ENCODE results near the gene LMAN2L.

The LMAN2L gene

GRCh38 chr2:96699021-96699420, 40.8 kb downstream of the LMAN2L start:
- H3K4me1 ChIP-seq (ENCODE audit: control insufficient read depth, insufficient read depth, low read length), result no peaks in the 10 kb centered on the region
- H3K9me3 ChIP-seq (ENCODE audit: control insufficient read depth, insufficient read depth, low read length), result no peaks in the 10 kb centered on the region
- no peak overlapping the region for H3K9ac ChIP-seq (ENCODE audit: low read depth, low read length)
- no peaks in the 10 kb centered on the region for H3K27me3 ChIP-seq (ENCODE audit: control insufficient read depth, insufficient read depth, low read length)
- peaks cover 6% of the 10 kb centered on the region for H3K36me3 ChIP-seq (ENCODE audit: control insufficient read depth, insufficient read depth, low read length)
- H3K4me3 ChIP-seq (ENCODE audit: low read depth, low read length), result no peak overlapping the region

- H3K9me3 ChIP-seq (ENCODE audit: control insufficient read depth, insufficient read depth, low read length), result no peaks in the 10 kb centered on the region
- H3K4me3 ChIP-seq (ENCODE audit: low read depth, low read length), result no peak overlapping the region
- H3K27me3 ChIP-seq (ENCODE audit: control insufficient read depth, insufficient read depth, low read length), result no peaks in the 10 kb centered on the region
- H3K4me1 ChIP-seq (ENCODE audit: control insufficient read depth, insufficient read depth, low read length), result no peaks in the 10 kb centered on the region
- no peak overlapping the region for H3K9ac ChIP-seq (ENCODE audit: low read depth, low read length)
- H3K36me3 ChIP-seq (ENCODE audit: control insufficient read depth, insufficient read depth, low read length), result peaks cover 6% of the 10 kb centered on the region
Measured at GRCh38 chr2:96698221-96698861, 41.5 kb downstream of the LMAN2L start.

DNA sequence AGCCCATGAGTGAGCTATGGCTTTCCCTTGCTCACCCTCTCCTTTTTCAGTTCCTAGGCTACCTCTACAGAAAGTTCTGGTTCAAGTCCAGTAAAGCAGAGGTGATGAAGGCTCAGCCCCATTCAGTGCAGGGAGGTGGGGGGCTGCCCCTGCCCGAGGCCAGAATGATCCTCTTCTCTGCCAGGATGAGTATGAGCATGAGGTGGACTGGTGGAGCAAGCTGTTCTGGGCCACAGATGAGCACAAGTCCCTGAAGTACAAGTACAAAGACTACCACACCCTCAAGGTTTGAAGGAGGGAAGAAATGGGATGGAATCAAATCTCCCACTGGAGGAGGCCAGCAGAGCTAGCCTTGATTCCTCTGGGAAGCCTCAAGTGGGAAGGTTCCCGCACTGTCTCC, 42.4 kb downstream of the LMAN2L start:
- Histone ChIP-seq H3K9ac (ENCODE audit: low read depth, low read length) (no peak overlapping the region), H3K4me1 (ENCODE audit: control insufficient read depth, insufficient read depth, low read length) (no peaks in the 10 kb centered on the region), H3K9me3 (ENCODE audit: control insufficient read depth, insufficient read depth, low read length) (no peaks in the 10 kb centered on the region), H3K36me3 (ENCODE audit: control insufficient read depth, insufficient read depth, low read length) (peaks cover 5% of the 10 kb centered on the region), H3K4me3 (ENCODE audit: low read depth, low read length) (no peak overlapping the region), H3K27me3 (ENCODE audit: control insufficient read depth, insufficient read depth, low read length) (no peaks in the 10 kb centered on the region)

DNA sequence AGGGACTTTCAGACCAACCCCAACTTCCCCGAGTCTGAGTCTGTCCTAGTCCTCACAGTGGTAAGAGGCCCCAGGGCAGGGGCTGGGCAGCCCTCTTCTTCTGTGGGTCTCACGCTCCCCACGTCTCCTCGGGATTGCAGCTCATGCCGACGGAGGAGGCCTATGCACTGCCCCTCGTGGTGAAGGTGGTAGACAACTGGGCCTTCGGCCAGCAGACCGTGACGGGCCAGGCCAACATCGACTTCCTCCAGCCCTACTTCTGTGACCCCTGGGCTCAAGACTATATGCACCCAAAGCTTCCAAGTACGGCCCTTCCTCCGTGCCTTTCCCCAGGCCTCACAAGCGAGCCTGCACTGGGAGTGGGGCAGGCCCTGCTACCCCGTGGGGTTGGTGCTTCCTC, 44.3 kb downstream of the LMAN2L start:
- Histone ChIP-seq H3K4me3 (ENCODE audit: low read depth, low read length) (no peak overlapping the region), H3K4me1 (ENCODE audit: control insufficient read depth, insufficient read depth, low read length) (no peaks in the 10 kb centered on the region), H3K9me3 (ENCODE audit: control insufficient read depth, insufficient read depth, low read length) (no peaks in the 10 kb centered on the region), H3K9ac (ENCODE audit: low read depth, low read length) (no peak overlapping the region), H3K27me3 (ENCODE audit: control insufficient read depth, insufficient read depth, low read length) (no peaks in the 10 kb centered on the region), H3K36me3 (ENCODE audit: control insufficient read depth, insufficient read depth, low read length) (peaks cover 2% of the 10 kb centered on the region)

- Histone ChIP-seq H3K36me3 (ENCODE audit: control insufficient read depth, insufficient read depth, low read length) (peaks cover 2% of the 10 kb centered on the region), H3K9ac (ENCODE audit: low read depth, low read length) (no peak overlapping the region), H3K4me3 (ENCODE audit: low read depth, low read length) (no peak overlapping the region), H3K4me1 (ENCODE audit: control insufficient read depth, insufficient read depth, low read length) (no peaks in the 10 kb centered on the region), H3K27me3 (ENCODE audit: control insufficient read depth, insufficient read depth, low read length) (no peaks in the 10 kb centered on the region), H3K9me3 (ENCODE audit: control insufficient read depth, insufficient read depth, low read length) (no peaks in the 10 kb centered on the region)
Measured at GRCh38 chr2:96694816-96695455, 44.9 kb downstream of the LMAN2L start.

GRCh38 chr2:96694279-96694678, 45.6 kb downstream of the LMAN2L start:
- Histone ChIP-seq H3K9me3 (ENCODE audit: control insufficient read depth, insufficient read depth, low read length) (no peaks in the 10 kb centered on the region), H3K27me3 (ENCODE audit: control insufficient read depth, insufficient read depth, low read length) (no peaks in the 10 kb centered on the region), H3K9ac (ENCODE audit: low read depth, low read length) (no peak overlapping the region), H3K36me3 (ENCODE audit: control insufficient read depth, insufficient read depth, low read length) (peaks cover under 1% of the 10 kb centered on the region), H3K4me3 (ENCODE audit: low read depth, low read length) (no peak overlapping the region), H3K4me1 (ENCODE audit: control insufficient read depth, insufficient read depth, low read length) (no peaks in the 10 kb centered on the region)

GRCh38 chr2:96693286-96694200, 46.3 kb downstream of the LMAN2L start:
- H3K4me1 ChIP-seq (ENCODE audit: control insufficient read depth, insufficient read depth, low read length), result no peaks in the 10 kb centered on the region
- H3K9ac ChIP-seq (ENCODE audit: low read depth, low read length), result no peak overlapping the region
- H3K27me3 ChIP-seq (ENCODE audit: control insufficient read depth, insufficient read depth, low read length), result no peaks in the 10 kb centered on the region
- H3K4me3 ChIP-seq (ENCODE audit: low read depth, low read length), result no peak overlapping the region
- no peaks in the 10 kb centered on the region for H3K36me3 ChIP-seq (ENCODE audit: control insufficient read depth, insufficient read depth, low read length)
- H3K9me3 ChIP-seq (ENCODE audit: control insufficient read depth, insufficient read depth, low read length), result no peaks in the 10 kb centered on the region

DNA sequence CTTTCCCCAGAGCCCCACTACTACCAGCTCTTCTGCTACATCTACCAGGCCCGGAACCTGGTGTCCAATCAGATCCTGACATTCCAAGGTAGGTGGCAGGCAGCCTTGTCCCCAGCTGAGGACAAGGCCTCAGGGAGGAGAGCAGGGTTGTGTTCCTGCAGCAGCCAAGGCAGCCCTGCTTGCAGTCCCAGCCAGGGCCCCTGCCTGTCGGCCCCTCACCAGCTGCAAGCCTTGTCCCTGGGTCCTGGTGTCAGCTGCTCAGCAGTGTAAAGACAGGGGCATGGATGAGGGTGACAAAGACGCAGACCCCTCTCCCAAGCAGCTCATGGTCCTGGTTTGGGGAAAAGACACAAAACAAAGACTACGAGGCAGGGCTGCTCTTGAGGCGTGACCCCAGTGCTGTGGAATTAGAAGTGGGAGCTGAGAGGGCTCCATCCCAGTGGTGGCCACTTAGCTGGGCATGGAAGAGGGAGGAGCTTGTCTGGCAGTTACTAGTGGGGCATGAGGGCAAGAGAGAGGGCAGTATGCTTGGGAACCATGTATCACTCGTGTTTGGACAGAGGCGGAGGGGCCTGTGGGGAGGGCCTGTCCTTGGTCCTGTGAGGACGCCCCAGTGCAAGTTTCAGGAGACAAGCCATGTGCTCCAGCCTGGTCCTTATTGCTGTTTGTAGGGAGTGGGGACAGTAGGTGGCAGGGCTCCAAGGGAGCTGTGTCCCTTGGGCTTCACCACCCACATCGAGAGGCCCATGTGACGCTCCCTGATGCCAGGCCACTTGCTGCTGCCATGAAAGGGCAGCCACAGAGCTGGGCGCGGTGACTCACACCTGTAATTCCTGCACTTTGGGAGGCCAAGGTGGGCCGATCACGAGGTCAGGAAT, 47.5 kb downstream of the LMAN2L start:
- H3K4me1 ChIP-seq (ENCODE audit: control insufficient read depth, insufficient read depth, low read length), result no peaks in the 10 kb centered on the region

DNA sequence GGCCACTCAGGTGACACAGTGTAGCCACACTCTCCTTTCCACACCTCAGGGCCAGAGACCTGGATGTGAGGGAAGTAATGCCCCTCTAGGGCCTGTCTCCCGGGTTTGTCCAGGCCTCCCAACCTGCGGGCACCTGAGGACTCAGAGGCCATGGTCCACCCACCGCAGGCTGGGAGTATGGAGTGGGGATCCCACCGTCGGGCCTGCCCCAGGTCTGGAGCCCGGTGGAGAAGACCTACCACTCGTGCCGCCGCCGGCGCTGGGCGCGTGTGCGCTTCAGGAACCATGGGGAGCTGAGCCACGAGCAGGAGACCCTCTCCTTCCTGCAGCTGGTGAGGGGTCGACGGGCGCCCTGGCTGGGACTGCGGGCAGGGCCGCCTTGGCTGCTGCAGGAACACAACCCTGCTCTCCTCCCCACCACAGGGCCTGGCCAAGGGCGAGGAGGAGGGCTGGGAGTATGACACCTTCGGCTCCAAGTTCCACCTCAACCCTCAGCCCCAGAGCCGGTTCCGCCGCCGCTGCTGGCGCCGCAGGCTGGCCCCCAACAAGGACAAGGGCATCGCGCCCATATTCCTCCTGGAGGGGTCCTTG, 48.7 kb downstream of the LMAN2L start:
- H3K27me3 ChIP-seq (ENCODE audit: control insufficient read depth, insufficient read depth, low read length), result no peaks in the 10 kb centered on the region
- H3K4me1 ChIP-seq (ENCODE audit: control insufficient read depth, insufficient read depth, low read length), result no peaks in the 10 kb centered on the region
- H3K4me3 ChIP-seq (ENCODE audit: low read depth, low read length), result no peak overlapping the region
- no peaks in the 10 kb centered on the region for H3K36me3 ChIP-seq (ENCODE audit: control insufficient read depth, insufficient read depth, low read length)
- no peaks in the 10 kb centered on the region for H3K9me3 ChIP-seq (ENCODE audit: control insufficient read depth, insufficient read depth, low read length)
- H3K9ac ChIP-seq (ENCODE audit: low read depth, low read length), result no peak overlapping the region

More for the DNA sequence above, 47.5 kb downstream of the LMAN2L start:
- Histone ChIP-seq H3K36me3 (ENCODE audit: control insufficient read depth, insufficient read depth, low read length) (no peaks in the 10 kb centered on the region), H3K27me3 (ENCODE audit: control insufficient read depth, insufficient read depth, low read length) (no peaks in the 10 kb centered on the region), H3K9ac (ENCODE audit: low read depth, low read length) (no peak overlapping the region), H3K4me3 (ENCODE audit: low read depth, low read length) (no peak overlapping the region), H3K9me3 (ENCODE audit: control insufficient read depth, insufficient read depth, low read length) (no peaks in the 10 kb centered on the region)

DNA sequence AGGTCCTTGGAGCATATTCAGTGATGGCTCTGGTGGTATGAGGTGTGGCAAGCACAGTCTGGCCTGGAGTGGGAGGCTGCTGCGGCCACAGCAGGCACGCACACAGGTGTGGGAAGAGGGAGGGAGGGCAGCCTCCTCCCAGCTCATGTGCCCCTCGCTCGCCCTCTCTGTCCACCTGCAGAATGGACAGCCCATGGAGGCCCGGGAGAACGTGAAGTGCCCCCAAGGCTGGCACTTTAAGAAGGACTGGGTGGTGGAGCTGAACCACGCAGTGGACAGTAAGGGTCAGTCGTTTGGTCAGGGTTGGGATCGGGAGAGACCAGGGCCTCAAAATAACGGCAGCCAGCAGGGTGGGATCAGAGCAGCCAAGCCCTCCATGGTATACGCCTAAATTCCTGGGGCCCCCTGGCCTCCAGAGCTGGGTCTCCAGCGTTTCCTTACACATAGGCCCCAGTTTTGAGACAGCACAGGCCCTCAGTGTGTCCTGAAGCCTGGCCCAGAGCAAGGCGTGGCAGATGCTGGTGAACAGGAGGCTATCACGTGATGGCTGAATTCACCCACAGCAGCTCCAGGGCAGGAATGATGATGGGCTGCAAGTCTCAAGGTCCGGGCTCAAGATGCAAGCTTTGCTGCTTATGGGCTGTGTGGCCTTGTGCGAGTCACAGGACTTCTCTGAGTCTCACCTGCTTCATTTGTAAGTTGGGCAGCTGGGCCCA, 49.4 kb downstream of the LMAN2L start:
- no peaks in the 10 kb centered on the region for H3K4me1 ChIP-seq (ENCODE audit: control insufficient read depth, insufficient read depth, low read length)
- H3K9me3 ChIP-seq (ENCODE audit: control insufficient read depth, insufficient read depth, low read length), result no peaks in the 10 kb centered on the region
- H3K9ac ChIP-seq (ENCODE audit: low read depth, low read length), result no peak overlapping the region
- H3K4me3 ChIP-seq (ENCODE audit: low read depth, low read length), result no peak overlapping the region
- no peaks in the 10 kb centered on the region for H3K36me3 ChIP-seq (ENCODE audit: control insufficient read depth, insufficient read depth, low read length)
- no peaks in the 10 kb centered on the region for H3K27me3 ChIP-seq (ENCODE audit: control insufficient read depth, insufficient read depth, low read length)

Measured in iPS-15b (cell line).